Stimulated activated CD4-positive, alpha-beta T cell treated with anti-CD3 and anti-CD28 coated beads, Interleukin-1b, Interleukin-23, amount 100 ng/mL, for 48 hours (primary cell): ENCODE measurements around the gene ROR2.
A peak's percentile ranks its signal among the peaks of the same experiment; 100 is the strongest.

Experiments used
- DNase-seq: peaks from one replicate; pipeline ENCODE4 v3.0.0-alpha.2; 2020

The ROR2 gene

DNA sequence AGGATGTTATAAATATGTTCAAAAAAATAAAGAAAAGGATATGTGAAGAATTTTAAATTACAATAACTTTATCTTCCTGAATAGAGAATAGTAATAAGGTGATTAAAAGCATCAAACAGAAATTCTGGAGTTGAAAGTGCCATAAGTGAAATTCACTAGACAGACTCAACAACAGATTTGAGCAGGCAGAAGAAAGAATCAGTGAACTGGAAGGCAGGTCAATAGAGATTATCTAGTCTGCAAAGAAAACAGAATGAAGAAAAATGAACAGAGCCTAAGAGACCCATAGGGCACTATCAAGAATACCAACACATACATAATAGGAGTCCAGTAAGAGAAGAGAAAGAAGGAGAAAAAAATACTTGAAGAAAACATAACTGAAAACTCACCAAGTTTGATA, 162.1 kb downstream of the ROR2 start:
- no peak for DNase-seq

GRCh38 chr9:91786132-91786896, 163.7 kb downstream of the ROR2 start:
- DNase-seq = no peak

DNA sequence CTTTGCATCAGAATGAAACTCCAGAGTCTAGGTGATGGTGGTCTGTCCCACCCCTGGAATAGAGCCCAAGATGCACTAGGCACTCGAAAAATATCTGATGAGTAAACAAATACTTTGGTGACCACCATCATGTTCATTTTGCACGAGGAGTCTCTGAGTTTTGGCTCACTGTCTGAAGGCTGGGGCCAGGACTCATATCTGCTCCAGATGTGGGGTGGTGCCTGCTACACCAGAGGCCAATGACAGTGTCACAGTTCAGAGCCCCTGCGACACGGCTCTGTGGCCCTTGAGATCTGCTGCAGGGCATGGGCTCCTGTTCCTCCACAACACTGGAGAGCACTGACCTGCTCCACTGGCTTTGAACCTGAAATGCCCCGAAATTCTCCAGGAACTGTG, 164.6 kb downstream of the ROR2 start:
- no peak for DNase-seq

DNA sequence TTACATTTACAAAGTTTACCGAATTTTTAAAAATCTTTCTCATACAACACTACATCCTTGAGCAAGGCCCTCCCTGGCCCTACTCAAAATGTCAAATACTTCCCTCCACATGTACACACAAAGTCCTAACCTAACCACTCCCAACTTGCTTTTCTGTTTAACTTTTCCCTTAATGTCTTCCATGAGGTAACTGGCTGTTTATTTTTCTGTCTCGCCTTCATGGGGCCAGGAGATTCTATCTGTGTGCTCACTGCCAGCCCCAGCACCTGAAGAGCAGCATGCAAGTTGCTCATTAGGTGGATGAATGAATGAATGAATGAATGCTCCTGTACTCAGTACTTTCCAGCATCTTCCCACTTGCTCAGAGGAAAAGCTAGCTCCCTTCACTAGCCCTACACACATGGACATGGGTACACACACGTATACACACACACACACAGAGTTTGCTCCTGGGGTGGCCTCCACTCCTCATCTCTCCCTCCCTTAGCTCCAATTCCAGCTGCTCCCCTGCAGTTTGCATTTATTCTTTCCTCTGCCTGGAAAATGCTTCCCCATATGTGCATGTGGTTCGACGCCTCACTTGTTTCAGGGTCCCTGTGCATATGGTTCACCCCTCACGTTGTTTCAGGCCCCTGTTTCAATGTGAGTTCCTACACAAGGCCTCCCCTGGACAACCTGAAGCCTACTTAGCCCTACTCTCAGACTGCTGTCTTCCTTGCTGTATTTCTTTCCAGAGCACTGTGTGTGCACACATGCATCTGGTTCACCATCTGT, 165.2 kb downstream of the ROR2 start:
- no peak for DNase-seq

DNA sequence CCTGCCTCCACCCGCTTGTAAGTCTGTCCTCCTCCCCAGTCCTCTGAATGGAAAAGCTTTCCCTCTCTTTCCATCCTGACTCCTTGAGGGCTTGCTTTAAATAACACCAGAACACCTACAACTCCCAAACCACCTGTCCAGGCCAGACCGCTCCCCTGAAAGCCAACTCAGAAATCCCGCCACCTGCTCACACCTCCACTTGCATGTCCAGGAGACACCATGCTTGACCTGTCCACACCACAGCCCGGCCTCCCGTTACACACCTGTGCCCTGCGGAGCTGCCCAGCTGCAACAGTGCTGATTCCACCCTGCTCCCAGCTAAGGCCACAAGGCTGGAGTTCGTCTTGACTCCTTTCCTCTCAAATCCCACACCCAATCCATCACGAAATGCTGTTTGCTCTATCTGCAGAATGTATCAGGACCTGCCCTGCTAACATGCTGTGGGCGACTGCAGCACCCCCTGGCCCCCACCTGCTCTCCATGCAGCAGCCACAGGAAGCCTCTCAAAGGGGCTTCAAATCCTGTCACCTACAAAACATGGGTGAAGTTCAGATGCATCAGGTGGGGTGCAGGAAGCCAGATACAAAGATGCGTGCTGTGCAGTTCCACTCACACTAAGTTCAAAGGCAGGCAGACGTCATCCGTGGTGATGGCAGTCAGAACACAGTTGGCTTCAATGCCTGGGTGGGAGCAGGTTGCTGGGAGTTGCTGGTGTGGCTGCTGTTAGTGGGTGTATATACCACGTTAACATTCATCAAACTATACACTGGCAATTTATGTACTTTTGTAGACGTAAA, 166.0 kb downstream of the ROR2 start:
- no peak for DNase-seq

DNA sequence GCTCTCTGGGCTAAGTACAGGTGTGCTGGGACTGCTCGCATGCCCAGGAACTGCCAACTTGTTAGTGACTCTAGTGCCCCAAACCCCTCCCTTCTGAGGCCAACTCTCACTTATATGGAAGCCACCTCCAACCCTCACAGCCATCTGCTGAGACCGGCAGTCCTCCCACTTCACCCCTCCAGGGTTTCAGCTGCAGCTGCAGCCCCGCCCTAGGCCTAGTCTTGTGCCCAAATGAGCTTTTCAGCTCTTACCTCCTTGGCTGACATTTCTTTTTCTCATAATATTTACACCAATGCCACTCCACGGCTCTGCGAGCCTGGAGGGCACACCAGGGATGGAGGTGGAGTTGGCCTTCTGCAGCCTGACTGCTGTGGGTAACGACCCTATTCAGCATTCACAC, 166.6 kb downstream of the ROR2 start:
- no peak for DNase-seq

DNA sequence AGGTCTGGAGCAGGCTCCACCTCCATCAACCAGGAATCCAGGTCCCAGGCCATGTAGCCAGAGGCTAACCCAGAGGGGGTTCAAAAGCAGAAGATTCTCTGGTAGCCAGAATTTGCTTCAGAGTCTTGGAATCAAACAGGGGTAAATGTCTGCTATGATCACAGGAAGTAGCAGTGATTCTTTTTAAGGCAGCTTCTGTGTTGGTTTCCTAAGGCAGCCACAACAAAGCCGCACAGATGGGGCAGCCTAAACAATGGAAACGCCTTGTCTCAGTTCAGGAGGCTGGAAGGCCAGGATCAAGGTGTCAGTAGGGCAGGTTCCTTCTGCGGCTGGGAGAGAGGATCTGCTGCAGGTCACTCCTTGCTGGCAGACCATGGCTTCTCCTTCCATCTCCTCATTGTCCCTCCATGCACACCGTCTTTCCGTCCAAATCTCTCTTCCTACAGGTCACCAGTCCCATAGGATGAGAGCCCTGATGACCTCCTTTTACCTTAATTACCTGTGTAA, 167.3 kb downstream of the ROR2 start:
- DNase-seq = no peak

DNA sequence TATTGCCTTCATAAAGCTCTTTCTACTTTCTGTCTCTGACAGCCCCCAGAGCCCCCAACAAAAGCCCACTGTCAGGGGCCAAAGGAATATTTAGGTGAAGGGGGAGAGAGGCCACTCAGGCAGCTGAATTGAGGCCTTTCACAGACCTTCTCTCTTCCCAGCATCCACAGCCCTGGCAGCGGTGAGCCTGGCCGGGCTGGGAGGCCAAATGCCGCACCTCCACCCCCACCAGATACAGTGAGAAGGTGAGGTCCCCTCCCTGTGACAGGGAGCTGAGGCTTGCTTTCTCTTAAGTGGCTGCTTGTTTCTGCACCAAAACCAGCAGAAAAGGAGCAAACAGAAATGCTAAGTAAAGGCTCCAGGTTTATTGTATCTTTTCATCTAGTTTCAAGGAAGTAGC, 168.1 kb downstream of the ROR2 start:
- DNase-seq = no peak

DNA sequence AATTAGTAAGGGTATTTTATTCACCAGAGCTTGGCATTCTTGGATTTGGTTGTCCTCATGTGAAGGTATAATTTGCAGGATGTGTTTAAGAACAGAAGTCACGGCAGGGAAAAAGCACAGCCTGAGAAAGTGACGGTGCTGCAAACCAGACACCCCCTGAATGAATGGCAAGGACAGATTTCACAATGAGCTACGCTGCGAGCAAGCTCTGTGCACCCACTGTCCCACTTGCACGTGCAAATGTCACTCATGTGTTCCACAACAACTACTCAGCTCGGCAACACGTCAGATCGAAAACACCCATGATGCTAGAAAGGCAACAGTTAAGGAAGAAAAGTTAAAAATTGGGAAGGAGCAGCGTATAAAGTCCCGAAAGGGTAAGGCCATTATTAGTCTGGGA, 168.9 kb downstream of the ROR2 start:
- DNase-seq = no peak

- no peak for DNase-seq
Observed at GRCh38 chr9:91778031-91778430, 172.0 kb downstream of the ROR2 start.

DNA sequence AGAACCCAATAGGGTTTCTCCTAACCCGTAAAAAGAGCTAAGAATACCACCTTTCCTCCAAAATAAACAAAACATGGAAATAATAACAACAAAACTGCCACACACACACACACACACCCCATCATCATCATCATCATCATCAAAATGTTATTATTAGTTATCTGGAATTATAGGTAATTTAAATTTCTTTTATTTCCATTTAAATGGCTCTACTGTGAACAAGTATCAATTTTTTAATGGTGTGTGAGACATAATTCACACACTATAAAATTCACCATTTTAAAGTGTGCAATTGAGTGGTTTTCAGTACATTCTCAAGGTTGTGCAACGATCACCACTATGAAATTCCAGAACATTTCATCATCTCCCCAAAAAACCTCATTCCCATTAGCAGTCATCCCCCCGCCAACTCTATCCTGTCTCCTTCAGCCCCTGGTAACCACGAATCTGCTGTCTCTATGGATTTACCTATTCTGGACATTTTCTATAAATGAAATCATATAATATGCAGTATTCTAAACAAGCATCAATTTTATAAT, 172.7 kb downstream of the ROR2 start:
- DNase-seq = no peak

- DNase-seq = no peak
Observed at GRCh38 chr9:91776409-91777291, 173.4 kb downstream of the ROR2 start.

- DNase-seq = no peak
Observed at GRCh38 chr9:91775708-91776028, 174.4 kb downstream of the ROR2 start.

- peak; percentile 67 for DNase-seq
Observed at GRCh38 chr9:91775011-91775707, 174.9 kb downstream of the ROR2 start.

DNA sequence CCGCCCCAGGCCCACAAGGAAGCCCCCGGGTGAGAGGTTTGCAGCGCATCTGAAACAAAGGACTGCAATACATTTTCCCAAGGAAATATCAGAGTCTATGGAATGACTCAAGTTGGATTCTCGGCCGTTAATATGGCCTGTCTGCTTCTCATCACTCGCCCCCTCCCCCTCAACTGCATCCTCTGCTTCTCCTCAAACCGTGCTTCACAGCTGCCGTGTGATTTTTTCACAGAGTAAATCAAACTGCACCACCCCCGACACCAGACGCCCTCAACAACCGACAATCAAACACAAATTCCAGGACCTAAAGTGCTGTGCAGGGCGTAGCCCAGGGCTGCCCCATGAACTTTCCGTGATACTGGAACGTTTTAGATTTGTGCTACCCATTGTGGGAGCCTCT, 176.9 kb downstream of the ROR2 start:
- no peak for DNase-seq

- DNase-seq = no peak
Observed at GRCh38 chr9:91771864-91772263, 178.2 kb downstream of the ROR2 start.

- DNase-seq = no peak
Observed at GRCh38 chr9:91771027-91771426, 179.0 kb downstream of the ROR2 start.

- DNase-seq = no peak
Observed at GRCh38 chr9:91770229-91770628, 179.8 kb downstream of the ROR2 start.

- no peak for DNase-seq
Observed at GRCh38 chr9:91768977-91769916, 180.8 kb downstream of the ROR2 start.

DNA sequence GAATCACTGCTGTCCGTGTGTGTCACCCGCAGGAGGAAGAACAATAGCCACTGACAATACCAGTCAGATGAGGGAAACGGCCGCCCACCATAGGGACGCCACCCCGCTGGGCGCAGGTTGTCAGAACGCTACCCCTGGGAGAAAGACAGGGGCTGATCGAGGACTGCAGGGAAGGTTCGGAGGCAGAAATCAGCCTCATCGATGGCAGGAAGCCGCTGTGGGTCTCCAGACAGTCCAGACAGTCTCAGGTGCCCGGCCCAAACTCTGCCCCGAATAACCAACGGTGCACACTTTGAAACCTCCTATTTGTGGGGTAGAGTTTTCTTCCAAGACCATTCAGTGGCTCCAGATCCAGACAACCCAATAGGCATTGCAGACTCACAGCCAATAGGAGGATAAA, 181.5 kb downstream of the ROR2 start:
- no peak for DNase-seq
